Sigmoid colon (tissue), 3 donors: Measurements from ENCODE around the gene FNDC5.

ENCODE experiments used
- CTCF ChIP-seq, 4 experiments: fragments of 450-650 bp in 3 of 4; fragments of 200-600 bp in 1 of 4; IDR thresholded peaks; one replicate each; pipeline ENCODE4 v1.5.1; 2016 to 2019; ENCODE audit warnings: antibody characterized with exemption in 4 of 4, mild to moderate bottlenecking in 3 of 4, moderate library complexity in 2 of 4
- POLR2A ChIP-seq, 2 donors: fragments of 450-650 bp; IDR thresholded peaks; one replicate each; pipeline ENCODE4 v1.6.1; 2016; ENCODE audit warnings: antibody characterized with exemption in 2 of 2, mild to moderate bottlenecking in 2 of 2, moderate library complexity in 2 of 2

DNA sequence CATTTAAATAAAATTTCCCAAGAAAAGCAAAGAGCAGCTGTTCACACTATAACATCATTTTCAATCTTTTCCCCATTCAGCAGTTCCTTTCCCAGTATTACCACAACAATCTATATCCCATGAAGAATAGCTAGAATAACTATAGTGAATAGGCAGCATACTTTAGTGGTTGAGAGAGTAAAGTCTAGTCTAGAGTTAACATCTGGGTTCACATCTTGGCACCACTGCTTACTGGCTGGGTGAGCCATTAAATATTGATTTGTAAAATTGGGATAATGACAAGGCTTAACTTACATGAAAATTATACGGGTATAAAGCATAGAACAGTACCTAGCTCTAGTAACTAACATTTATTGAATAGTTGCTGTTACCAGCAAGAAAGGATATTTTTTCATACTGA lies 38.8 kb downstream of the FNDC5 start:
- TF ChIP-seq POLR2A (IDR thresholded peaks at IDR 0.05) (no peak), CTCF (IDR thresholded peaks at IDR 0.05) (no peak)
